ENCODE data around the gene UNC119.

- TF ChIP-seq, protein P1, sequence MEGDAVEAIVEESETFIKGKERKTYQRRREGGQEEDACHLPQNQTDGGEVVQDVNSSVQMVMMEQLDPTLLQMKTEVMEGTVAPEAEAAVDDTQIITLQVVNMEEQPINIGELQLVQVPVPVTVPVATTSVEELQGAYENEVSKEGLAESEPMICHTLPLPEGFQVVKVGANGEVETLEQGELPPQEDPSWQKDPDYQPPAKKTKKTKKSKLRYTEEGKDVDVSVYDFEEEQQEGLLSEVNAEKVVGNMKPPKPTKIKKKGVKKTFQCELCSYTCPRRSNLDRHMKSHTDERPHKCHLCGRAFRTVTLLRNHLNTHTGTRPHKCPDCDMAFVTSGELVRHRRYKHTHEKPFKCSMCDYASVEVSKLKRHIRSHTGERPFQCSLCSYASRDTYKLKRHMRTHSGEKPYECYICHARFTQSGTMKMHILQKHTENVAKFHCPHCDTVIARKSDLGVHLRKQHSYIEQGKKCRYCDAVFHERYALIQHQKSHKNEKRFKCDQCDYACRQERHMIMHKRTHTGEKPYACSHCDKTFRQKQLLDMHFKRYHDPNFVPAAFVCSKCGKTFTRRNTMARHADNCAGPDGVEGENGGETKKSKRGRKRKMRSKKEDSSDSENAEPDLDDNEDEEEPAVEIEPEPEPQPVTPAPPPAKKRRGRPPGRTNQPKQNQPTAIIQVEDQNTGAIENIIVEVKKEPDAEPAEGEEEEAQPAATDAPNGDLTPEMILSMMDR (IDR thresholded peaks at IDR 0.05): no peak
- TF ChIP-seq EP300 (IDR thresholded peaks at IDR 0.05) (no peak), POLR2A (IDR thresholded peaks at IDR 0.05; ENCODE audit: low read length) (no peak), KDM1A (IDR thresholded peaks at IDR 0.05; ENCODE audit: low read depth) (no peak), JUN (IDR thresholded peaks at IDR 0.05) (no peak), RNF2 (IDR thresholded peaks at IDR 0.05; ENCODE audit: borderline replicate concordance, low read depth) (no peak), CHD2 (IDR thresholded peaks at IDR 0.05; ENCODE audit: low read length, partially characterized antibody) (no peak), ZNF302 (CRISPR knock-in tag; IDR thresholded peaks at IDR 0.05) (no peak), SMC3 (IDR thresholded peaks at IDR 0.05) (no peak)
- TF ChIP-seq, protein P2, sequence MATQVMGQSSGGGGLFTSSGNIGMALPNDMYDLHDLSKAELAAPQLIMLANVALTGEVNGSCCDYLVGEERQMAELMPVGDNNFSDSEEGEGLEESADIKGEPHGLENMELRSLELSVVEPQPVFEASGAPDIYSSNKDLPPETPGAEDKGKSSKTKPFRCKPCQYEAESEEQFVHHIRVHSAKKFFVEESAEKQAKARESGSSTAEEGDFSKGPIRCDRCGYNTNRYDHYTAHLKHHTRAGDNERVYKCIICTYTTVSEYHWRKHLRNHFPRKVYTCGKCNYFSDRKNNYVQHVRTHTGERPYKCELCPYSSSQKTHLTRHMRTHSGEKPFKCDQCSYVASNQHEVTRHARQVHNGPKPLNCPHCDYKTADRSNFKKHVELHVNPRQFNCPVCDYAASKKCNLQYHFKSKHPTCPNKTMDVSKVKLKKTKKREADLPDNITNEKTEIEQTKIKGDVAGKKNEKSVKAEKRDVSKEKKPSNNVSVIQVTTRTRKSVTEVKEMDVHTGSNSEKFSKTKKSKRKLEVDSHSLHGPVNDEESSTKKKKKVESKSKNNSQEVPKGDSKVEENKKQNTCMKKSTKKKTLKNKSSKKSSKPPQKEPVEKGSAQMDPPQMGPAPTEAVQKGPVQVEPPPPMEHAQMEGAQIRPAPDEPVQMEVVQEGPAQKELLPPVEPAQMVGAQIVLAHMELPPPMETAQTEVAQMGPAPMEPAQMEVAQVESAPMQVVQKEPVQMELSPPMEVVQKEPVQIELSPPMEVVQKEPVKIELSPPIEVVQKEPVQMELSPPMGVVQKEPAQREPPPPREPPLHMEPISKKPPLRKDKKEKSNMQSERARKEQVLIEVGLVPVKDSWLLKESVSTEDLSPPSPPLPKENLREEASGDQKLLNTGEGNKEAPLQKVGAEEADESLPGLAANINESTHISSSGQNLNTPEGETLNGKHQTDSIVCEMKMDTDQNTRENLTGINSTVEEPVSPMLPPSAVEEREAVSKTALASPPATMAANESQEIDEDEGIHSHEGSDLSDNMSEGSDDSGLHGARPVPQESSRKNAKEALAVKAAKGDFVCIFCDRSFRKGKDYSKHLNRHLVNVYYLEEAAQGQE (IDR thresholded peaks at IDR 0.05): no peak
- TF ChIP-seq, protein P3, sequence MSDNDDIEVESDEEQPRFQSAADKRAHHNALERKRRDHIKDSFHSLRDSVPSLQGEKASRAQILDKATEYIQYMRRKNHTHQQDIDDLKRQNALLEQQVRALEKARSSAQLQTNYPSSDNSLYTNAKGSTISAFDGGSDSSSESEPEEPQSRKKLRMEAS (IDR thresholded peaks at IDR 0.05): no peak
Measured at GRCh38 chr17:28569446-28569845, 17.0 kb upstream of the UNC119 start.
